OCI-LY1 (cell line): ENCODE data around the gene ZNF574.

Experiments
- EZH2 ChIP-seq: fragments of 200-600 bp; sonication (generic), shearing (Covaris generic); IDR thresholded peaks from 2 replicates; pipeline ENCODE4 v1.8.0; 2017; ENCODE audit warnings: borderline replicate concordance, mixed run types, mild to moderate bottlenecking, antibody characterized with exemption, low read length, moderate library complexity, mixed read lengths
- TF ChIP-seq, protein P1 (sequence below): fragments of 200-600 bp; sonication (generic), shearing (Covaris generic); IDR thresholded peaks from 2 replicates; pipeline ENCODE4 v1.5.1; 2017; ENCODE audit warnings: mild to moderate bottlenecking, antibody characterized with exemption, low read length, moderate library complexity, mixed read lengths

DNA sequence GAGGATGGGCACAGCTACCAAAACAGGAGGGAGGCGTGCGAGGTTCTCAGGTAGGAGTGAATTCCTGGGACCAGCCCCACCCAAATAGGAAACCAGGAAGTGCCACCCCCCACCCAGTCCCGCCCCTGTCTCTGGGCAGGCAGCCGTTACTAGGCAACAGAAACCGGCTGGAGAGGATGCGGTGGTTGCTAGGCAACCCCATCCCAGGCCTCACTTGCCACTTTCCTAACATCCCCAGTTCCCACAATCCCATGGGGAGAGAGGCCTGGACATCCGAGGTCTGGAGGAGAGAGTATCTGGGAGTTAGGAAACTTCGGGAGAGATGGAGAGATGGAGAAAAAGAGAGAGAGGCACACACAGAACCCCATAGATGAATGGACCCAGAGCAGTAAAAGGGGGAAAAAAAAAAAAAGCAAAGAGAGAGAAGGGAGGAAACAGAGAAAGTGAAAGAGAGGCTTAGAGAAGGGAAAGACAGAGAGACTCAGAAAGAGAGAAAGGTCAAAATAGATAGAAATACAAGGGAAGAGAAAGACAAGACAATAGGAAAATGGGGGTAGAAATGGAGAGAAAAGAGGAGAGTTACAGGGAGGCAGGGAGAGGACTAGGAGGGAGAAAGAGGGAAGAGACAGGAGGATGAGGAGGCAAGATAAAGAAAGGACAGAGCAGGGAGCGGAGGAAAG is 9.8 kb upstream of the ZNF574 start:
- TF ChIP-seq, protein P1, sequence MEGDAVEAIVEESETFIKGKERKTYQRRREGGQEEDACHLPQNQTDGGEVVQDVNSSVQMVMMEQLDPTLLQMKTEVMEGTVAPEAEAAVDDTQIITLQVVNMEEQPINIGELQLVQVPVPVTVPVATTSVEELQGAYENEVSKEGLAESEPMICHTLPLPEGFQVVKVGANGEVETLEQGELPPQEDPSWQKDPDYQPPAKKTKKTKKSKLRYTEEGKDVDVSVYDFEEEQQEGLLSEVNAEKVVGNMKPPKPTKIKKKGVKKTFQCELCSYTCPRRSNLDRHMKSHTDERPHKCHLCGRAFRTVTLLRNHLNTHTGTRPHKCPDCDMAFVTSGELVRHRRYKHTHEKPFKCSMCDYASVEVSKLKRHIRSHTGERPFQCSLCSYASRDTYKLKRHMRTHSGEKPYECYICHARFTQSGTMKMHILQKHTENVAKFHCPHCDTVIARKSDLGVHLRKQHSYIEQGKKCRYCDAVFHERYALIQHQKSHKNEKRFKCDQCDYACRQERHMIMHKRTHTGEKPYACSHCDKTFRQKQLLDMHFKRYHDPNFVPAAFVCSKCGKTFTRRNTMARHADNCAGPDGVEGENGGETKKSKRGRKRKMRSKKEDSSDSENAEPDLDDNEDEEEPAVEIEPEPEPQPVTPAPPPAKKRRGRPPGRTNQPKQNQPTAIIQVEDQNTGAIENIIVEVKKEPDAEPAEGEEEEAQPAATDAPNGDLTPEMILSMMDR, result no peak
- TF ChIP-seq EZH2, result no peak
